ENCODE measurements around the gene LIPC. TPM values are rescaled to one million over a fixed set of nuclear protein-coding genes. Genes with fewer than 3 reads are reported as not detected.

The LIPC gene
- total RNA-seq, 1 experiment from 2014 or later: not detected

DNA sequence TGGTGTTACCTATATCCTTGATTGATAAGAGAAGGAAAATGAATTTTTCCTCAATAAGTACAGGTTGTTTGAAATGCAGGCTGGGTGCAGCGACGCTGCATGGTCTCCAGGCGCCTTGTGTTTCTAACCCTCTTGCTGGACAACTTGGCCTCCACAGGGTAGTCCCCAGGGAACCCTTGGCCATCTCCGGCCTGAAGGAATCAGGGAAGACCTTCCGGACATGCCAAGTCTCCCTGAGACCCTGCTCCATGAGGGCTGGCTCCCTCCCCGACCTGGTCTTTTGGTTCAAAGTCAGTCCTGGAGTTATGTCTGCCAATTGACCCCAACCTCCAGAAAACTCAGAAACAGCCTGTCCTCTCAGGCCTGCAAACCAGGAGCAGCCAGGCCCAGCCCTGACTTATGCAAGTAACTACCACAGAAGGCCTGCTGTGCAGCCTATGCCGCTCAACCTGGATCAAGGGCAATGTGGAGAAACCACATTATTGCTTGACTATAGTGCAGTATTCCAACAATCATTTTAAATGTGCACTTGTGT lies 98.3 kb downstream of the LIPC start:
- Histone ChIP-seq H3K9me3 (ENCODE audit: low read depth, low read length, poor library complexity, severe bottlenecking) (no peaks in the 10 kb centered on the region), H3K36me3 (ENCODE audit: insufficient read depth, low read length, poor library complexity, severe bottlenecking) (no peaks in the 10 kb centered on the region), H3K4me1 (ENCODE audit: insufficient read depth, low read length, poor library complexity, severe bottlenecking) (no peaks in the 10 kb centered on the region), H3K27me3 (replicated peaks; ENCODE audit: insufficient read depth, low read depth, low read length, poor library complexity) (no peaks in the 10 kb centered on the region), H3K4me3 (ENCODE audit: low read depth, low read length, poor library complexity, severe bottlenecking) (no peak overlapping the region), H3K27ac (ENCODE audit: low read depth, low read length, poor library complexity, severe bottlenecking) (no peak overlapping the region)
- ChIA-PET POLR2A (ENCODE audit: low non-redundant PET) (no interaction called here), CTCF (no interaction called here)
- DNase-seq (ENCODE audit: low spot score): no peak
- BruUV-seq (replicated peaks): no TSS peak
- TF ChIP-seq, protein P1, sequence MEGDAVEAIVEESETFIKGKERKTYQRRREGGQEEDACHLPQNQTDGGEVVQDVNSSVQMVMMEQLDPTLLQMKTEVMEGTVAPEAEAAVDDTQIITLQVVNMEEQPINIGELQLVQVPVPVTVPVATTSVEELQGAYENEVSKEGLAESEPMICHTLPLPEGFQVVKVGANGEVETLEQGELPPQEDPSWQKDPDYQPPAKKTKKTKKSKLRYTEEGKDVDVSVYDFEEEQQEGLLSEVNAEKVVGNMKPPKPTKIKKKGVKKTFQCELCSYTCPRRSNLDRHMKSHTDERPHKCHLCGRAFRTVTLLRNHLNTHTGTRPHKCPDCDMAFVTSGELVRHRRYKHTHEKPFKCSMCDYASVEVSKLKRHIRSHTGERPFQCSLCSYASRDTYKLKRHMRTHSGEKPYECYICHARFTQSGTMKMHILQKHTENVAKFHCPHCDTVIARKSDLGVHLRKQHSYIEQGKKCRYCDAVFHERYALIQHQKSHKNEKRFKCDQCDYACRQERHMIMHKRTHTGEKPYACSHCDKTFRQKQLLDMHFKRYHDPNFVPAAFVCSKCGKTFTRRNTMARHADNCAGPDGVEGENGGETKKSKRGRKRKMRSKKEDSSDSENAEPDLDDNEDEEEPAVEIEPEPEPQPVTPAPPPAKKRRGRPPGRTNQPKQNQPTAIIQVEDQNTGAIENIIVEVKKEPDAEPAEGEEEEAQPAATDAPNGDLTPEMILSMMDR (conservative IDR thresholded peaks at IDR 0.05; ENCODE audit: low read depth, low read length): no peak
- no peak for TF ChIP-seq EZH2 (IDR thresholded peaks at IDR 0.05; ENCODE audit: borderline replicate concordance, low read depth, low read length, poor library complexity, severe bottlenecking)
- intact Hi-C loops (cut with micrococcal nuclease; ENCODE audit: unreplicated experiment): no loop called here

DNA sequence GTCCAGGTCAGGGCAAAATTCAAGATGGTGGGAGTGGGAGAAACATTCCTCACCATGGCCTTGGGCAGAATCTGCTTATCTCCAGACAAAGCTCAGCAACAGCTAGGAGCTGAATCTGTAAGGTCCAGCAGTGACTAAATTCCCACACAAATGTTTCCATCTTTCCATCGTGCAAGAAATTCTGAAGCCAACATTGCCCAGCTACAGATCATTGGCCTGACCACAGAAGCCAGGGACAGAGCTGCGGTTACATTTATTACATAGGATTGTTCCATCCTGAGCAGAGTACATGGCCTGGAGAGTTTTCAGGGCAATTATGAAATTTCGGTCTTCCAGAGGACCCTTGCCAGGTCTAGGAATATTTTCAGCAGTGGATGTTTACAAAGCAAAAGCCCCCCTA lies 100.3 kb downstream of the LIPC start:
- no peak for DNase-seq (ENCODE audit: low spot score)
- POLR2A ChIA-PET (ENCODE audit: low non-redundant PET): no interaction called here
- Histone ChIP-seq H3K4me3 (ENCODE audit: low read depth, low read length, poor library complexity, severe bottlenecking) (no peak overlapping the region), H3K36me3 (ENCODE audit: insufficient read depth, low read length, poor library complexity, severe bottlenecking) (no peaks in the 10 kb centered on the region), H3K27ac (ENCODE audit: low read depth, low read length, poor library complexity, severe bottlenecking) (no peak overlapping the region), H3K4me1 (ENCODE audit: insufficient read depth, low read length, poor library complexity, severe bottlenecking) (no peaks in the 10 kb centered on the region), H3K9me3 (ENCODE audit: low read depth, low read length, poor library complexity, severe bottlenecking) (no peaks in the 10 kb centered on the region), H3K27me3 (replicated peaks; ENCODE audit: insufficient read depth, low read depth, low read length, poor library complexity) (no peaks in the 10 kb centered on the region)
- TF ChIP-seq, protein P1 (conservative IDR thresholded peaks at IDR 0.05; ENCODE audit: low read depth, low read length): no peak
- TF ChIP-seq EZH2 (IDR thresholded peaks at IDR 0.05; ENCODE audit: borderline replicate concordance, low read depth, low read length, poor library complexity, severe bottlenecking): no peak
- intact Hi-C loops (cut with micrococcal nuclease; ENCODE audit: unreplicated experiment): no loop called here
- CTCF ChIA-PET: no interaction called here
- no TSS peak for BruUV-seq (replicated peaks)

DNA sequence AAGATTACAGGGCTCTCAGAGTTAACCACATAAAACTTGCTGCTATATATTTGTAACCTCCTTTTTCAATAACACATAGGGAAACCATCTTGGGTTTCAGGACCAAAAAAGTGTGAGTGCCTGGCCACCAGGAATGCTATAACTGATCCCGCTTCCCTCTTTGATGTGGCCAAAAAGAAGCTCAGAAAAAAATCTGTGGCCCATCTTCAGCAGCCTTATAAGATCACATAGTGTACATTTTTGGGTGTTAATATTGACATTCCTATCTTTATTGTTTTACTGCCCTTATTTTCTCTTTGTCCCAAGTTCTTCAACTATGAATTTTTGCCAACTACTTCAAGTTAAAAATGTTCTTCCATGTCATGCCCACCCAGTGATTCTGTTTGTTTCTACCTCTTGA lies 102.8 kb downstream of the LIPC start:
- no peak overlapping the region for H3K4me3 ChIP-seq (ENCODE audit: low read depth, low read length, poor library complexity, severe bottlenecking)
- H3K27ac ChIP-seq (ENCODE audit: low read depth, low read length, poor library complexity, severe bottlenecking): no peak overlapping the region
- H3K9me3 ChIP-seq (ENCODE audit: low read depth, low read length, poor library complexity, severe bottlenecking): no peaks in the 10 kb centered on the region
- ChIA-PET CTCF (no interaction called here), POLR2A (ENCODE audit: low non-redundant PET) (no interaction called here)
- TF ChIP-seq, protein P1 (conservative IDR thresholded peaks at IDR 0.05; ENCODE audit: low read depth, low read length): no peak
- TF ChIP-seq EZH2 (IDR thresholded peaks at IDR 0.05; ENCODE audit: borderline replicate concordance, low read depth, low read length, poor library complexity, severe bottlenecking): no peak
- DNase-seq (ENCODE audit: low spot score): no peak
- no TSS peak for BruUV-seq (replicated peaks)
- H3K27me3 ChIP-seq (replicated peaks; ENCODE audit: insufficient read depth, low read depth, low read length, poor library complexity): no peaks in the 10 kb centered on the region
- no peaks in the 10 kb centered on the region for H3K36me3 ChIP-seq (ENCODE audit: insufficient read depth, low read length, poor library complexity, severe bottlenecking)
- intact Hi-C loops (cut with micrococcal nuclease; ENCODE audit: unreplicated experiment): no loop called here
- H3K4me1 ChIP-seq (ENCODE audit: insufficient read depth, low read length, poor library complexity, severe bottlenecking): no peaks in the 10 kb centered on the region

Measured in A673 (cell line).